LNCaP clone FGC (cell line): ENCODE data around the gene DMKN.
A peak's percentile ranks its signal among the peaks of the same experiment; 100 is the strongest.
"Not testable (repeated sequence)": the region's sequence is repeated elsewhere in the genome, so short reads cannot be mapped to it uniquely, and the experiment has no call there.

Experiments
- DNase-seq: peaks from one replicate; pipeline ENCODE4 v3.0.0-alpha.2; 2011; ENCODE audit warnings: low read depth
- H3K4me3 ChIP-seq: 2 replicates; pipeline ENCODE4 v1.5.1; 2011; ENCODE audit warnings: mild to moderate bottlenecking, low read depth, low read length, control low read depth
- CTCF ChIP-seq: IDR thresholded peaks from 2 replicates; pipeline ENCODE4 v1.5.1; 2012; ENCODE audit warnings: mild to moderate bottlenecking; ENCODE audit not compliant: control insufficient read depth, insufficient read depth; ENCODE audit errors: extremely low read depth

The DMKN gene

GRCh38 chr19:35471946-35472345, 41.5 kb downstream of the DMKN start:
- H3K4me3 ChIP-seq: no peak overlapping the region
- DNase-seq: no peak
- TF ChIP-seq CTCF: no peak

- not testable (repeated sequence) for DNase-seq, H3K4me3 ChIP-seq
These were observed 42.4 kb downstream of the DMKN start for GRCh38 chr19:35471075-35471474.

GRCh38 chr19:35470128-35470527, 43.3 kb downstream of the DMKN start:
- no peak for DNase-seq
- TF ChIP-seq CTCF: no peak
- H3K4me3 ChIP-seq: no peak overlapping the region

- H3K4me3 ChIP-seq: no peak overlapping the region
- peak; percentile 88 for TF ChIP-seq CTCF
- peak; percentile 22 for DNase-seq
These were observed 44.8 kb downstream of the DMKN start for GRCh38 chr19:35468637-35469036.

- no peak for DNase-seq
- TF ChIP-seq CTCF: no peak
- H3K4me3 ChIP-seq: no peak overlapping the region
These were observed 47.2 kb downstream of the DMKN start for GRCh38 chr19:35466259-35466658.

GRCh38 chr19:35462956-35463355, 50.5 kb downstream of the DMKN start:
- not testable (repeated sequence) for DNase-seq

GRCh38 chr19:35462476-35462953, 50.9 kb downstream of the DMKN start:
- no peak for TF ChIP-seq CTCF
- no peak overlapping the region for H3K4me3 ChIP-seq
- no peak for DNase-seq

More at GRCh38 chr19:35462956-35463355, 50.5 kb downstream of the DMKN start:
- H3K4me3 ChIP-seq: not testable (repeated sequence)

- not testable (repeated sequence) for DNase-seq, H3K4me3 ChIP-seq
These were observed 51.7 kb downstream of the DMKN start for GRCh38 chr19:35461788-35462187.

GRCh38 chr19:35461060-35461459, 52.4 kb downstream of the DMKN start:
- no peak for TF ChIP-seq CTCF
- no peak for DNase-seq
- no peak overlapping the region for H3K4me3 ChIP-seq
